A673 (cell line): ENCODE measurements around the gene SOX10. TPM values are rescaled to one million over a fixed set of nuclear protein-coding genes. Genes with fewer than 3 reads are reported as not detected.

Experiments used
- BruUV-seq: library from RNA; stranded (reverse); fragments of 400-500 nt; replicated peaks from 2 replicates; lab custom pipeline; 2021; lab: Mats Ljungman, UMichigan
- CTCF ChIA-PET: fragments of 300-600 bp; sonication (Branson Sonifier 250); formaldehyde crosslinking; loops from one replicate; lab custom pipeline; 2022; ENCODE audit warnings: antibody characterized with exemption; lab: Charles Lee
- POLR2A ChIA-PET: fragments of 300-600 bp; sonication (Branson Sonifier 250); formaldehyde crosslinking; loops from one replicate; lab custom pipeline; 2022; ENCODE audit warnings: antibody characterized with exemption; ENCODE audit not compliant: low non-redundant PET; lab: Charles Lee
- DNase-seq: peaks from one replicate; pipeline ENCODE4 v3.0.0-alpha.2; 2015; ENCODE audit warnings: low spot score
- H3K27ac ChIP-seq: fragments of 200-600 bp; sonication (generic); 2 replicates; pipeline ENCODE4 v1.5.1; 2016; ENCODE audit warnings: mixed run types, low read depth, mild to moderate bottlenecking, mixed read lengths, antibody characterized with exemption, low read length; ENCODE audit not compliant: poor library complexity, severe bottlenecking
- H3K27me3 ChIP-seq: fragments of 200-600 bp; sonication (generic); replicated peaks from 2 replicates; pipeline ENCODE4 v1.6.1; 2017; ENCODE audit warnings: mixed run types, low read depth, mild to moderate bottlenecking, mixed read lengths, antibody characterized with exemption, low read length; ENCODE audit not compliant: insufficient read depth, poor library complexity
- H3K36me3 ChIP-seq: fragments of 200-600 bp; sonication (generic); 2 replicates; pipeline ENCODE4 v1.6.1; 2016; ENCODE audit warnings: mixed run types, mild to moderate bottlenecking, mixed read lengths, antibody characterized with exemption, low read length; ENCODE audit not compliant: insufficient read depth, poor library complexity, severe bottlenecking
- H3K4me1 ChIP-seq: fragments of 200-600 bp; sonication (generic); 2 replicates; pipeline ENCODE4 v1.6.1; 2017; ENCODE audit warnings: mixed run types, mild to moderate bottlenecking, mixed read lengths, antibody characterized with exemption, low read length; ENCODE audit not compliant: insufficient read depth, poor library complexity, severe bottlenecking
- H3K4me3 ChIP-seq: fragments of 200-600 bp; sonication (generic); 2 replicates; pipeline ENCODE4 v1.5.1; 2016; ENCODE audit warnings: low read depth, mixed run types, mild to moderate bottlenecking, mixed read lengths, low read length; ENCODE audit not compliant: poor library complexity, severe bottlenecking
- H3K9me3 ChIP-seq: fragments of 200-600 bp; sonication (generic); 2 replicates; pipeline ENCODE4 v1.6.1; 2016; ENCODE audit warnings: mixed run types, low read depth, mild to moderate bottlenecking, mixed read lengths, antibody characterized with exemption, low read length; ENCODE audit not compliant: poor library complexity, severe bottlenecking
- CTCF ChIP-seq: fragments of 300-800, 200-600 bp; sonication (generic); conservative IDR thresholded peaks from 2 replicates; pipeline ENCODE4 v1.5.1; 2017; ENCODE audit warnings: low read depth, mild to moderate bottlenecking, antibody characterized with exemption, low read length, moderate library complexity, mixed read lengths
- EZH2 ChIP-seq: fragments of 200-600 bp; sonication (generic); IDR thresholded peaks from 2 replicates; pipeline ENCODE4 v1.6.1; 2017; ENCODE audit warnings: borderline replicate concordance, low read depth, mild to moderate bottlenecking, mixed read lengths, antibody characterized with exemption, low read length; ENCODE audit not compliant: poor library complexity, severe bottlenecking
- intact Hi-C: fragments of 100-400 bp; cut with micrococcal nuclease; formaldehyde crosslinking; loops from one replicate; pipeline ENCODE4 v1.10.0; 2022; ENCODE audit not compliant: unreplicated experiment
- total RNA-seq: library from RNA; stranded (reverse); gene quantifications from 2 replicates; pipeline ENCODE4 v1.2.3, GENCODE V29; 2021

The SOX10 gene
- total RNA-seq, 1 experiment from 2014 or later: not detected

DNA sequence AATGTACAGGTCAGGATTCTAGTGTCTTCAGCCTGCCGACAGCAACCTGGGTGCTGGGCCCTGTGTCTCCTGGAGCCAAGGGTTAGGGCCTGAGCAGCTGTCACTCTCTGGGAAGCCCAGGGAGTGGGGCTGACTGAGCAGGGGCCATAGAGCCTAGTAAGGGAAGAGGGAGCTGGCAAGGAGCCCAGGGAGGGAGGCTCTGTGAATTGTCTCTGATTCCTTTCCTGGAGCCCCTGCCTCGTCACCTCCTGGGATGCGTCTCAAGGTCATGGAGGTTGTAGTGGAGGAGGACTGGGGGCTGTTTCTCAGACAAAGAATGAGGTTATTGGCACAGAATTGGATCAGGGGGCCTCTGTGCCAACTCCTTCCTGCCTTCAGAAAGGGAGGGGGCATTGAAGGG, 11.8 kb downstream of the SOX10 start:
- TF ChIP-seq CTCF: no peak
- no peak for TF ChIP-seq EZH2
- H3K4me3 ChIP-seq: no peak overlapping the region
- H3K36me3 ChIP-seq: peaks cover 5% of the 10 kb centered on the region
- ChIA-PET CTCF (no interaction called here), POLR2A (no interaction called here)
- H3K4me1 ChIP-seq: peaks cover 10% of the 10 kb centered on the region
- intact Hi-C loops: no loop called here
- H3K9me3 ChIP-seq: no peaks in the 10 kb centered on the region
- DNase-seq: peak; percentile 52
- no peak overlapping the region for H3K27ac ChIP-seq
- no TSS peak for BruUV-seq
- no peaks in the 10 kb centered on the region for H3K27me3 ChIP-seq

DNA sequence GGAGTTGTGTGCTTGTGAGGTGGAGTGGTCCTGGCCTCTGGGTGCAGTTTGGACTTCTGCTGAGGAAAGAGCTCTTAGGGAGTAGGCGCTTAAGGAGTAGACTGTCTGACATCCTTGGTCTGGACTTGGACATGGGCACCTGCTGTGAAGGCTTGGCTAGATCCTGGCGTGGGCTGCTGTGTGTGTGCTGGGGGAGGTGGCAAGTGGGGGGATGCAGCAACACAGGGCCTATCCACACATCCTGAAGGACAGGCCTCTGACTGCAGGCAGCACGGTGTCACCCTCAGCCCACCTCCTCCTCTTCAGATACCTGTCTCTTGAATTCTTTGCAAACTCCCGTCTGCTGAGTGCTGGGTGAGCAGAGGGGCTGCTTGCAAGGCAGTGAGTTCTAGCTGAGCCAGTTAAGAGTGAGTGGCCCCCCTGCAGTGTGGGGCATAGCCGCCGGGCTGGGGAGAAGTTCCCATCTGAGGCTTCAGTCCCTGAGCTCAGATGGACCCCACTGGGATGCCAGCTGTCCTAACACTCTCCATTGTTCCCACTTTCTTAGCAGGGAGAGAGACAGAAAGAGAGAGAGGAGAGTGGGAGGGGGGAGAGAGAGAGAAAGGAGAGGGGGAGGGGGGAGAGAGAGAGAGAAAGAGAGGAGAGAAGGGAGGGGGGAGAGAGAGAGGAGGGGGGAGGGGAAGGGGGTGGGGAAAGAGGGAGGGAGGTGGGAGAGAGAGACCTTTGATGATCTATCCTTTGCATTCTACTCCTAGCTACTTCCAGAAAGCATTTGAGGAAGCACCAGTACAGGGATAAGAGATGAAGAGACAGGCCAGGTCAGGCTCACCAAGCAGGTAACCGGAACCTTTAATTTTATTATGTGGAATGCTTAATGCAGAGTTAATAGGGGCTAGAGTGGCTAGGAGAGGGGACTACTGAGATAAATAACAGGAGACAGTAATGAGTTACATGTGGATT, 12.6 kb downstream of the SOX10 start:
- Histone ChIP-seq H3K27ac (no peak overlapping the region), H3K27me3 (no peaks in the 10 kb centered on the region), H3K4me1 (peaks cover 10% of the 10 kb centered on the region), H3K4me3 (no peak overlapping the region), H3K9me3 (no peaks in the 10 kb centered on the region), H3K36me3 (peaks cover 13% of the 10 kb centered on the region)
- no TSS peak for BruUV-seq
- intact Hi-C loops: no loop called here
- TF ChIP-seq EZH2: no peak
- no peak for TF ChIP-seq CTCF
- POLR2A ChIA-PET: interaction anchor here (0.6 to 1.0 kb wide), 2 partner anchors 15 to 314 kb away, joined by 3 read pairs; no protein-coding TSS in a partner anchor
- CTCF ChIA-PET: no interaction called here
- peak; percentile 23 for DNase-seq

DNA sequence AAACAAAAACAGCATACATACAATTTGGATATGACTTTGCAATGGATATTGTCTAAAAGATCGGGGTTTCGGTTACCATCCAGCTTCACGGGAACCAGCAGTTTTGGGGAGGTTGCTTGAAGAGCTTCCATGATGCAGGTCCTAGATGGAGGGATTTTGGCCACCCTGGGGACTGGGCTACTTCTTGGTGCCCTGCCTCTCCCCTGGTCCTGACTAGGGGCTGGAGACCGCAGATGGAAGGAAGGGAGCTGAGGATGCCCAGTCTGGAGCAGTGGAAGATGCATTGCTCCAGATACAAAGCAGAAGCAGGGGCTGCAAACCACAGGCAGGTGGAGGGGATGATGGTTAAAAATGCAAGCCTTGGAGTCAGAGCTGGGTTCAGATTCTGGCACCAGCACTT, 13.5 kb downstream of the SOX10 start:
- no peaks in the 10 kb centered on the region for H3K27me3 ChIP-seq
- ChIA-PET POLR2A (interaction anchor here (1.0 kb wide), 1 partner anchor 313 kb away, joined by 3 read pairs; no protein-coding TSS in a partner anchor), CTCF (interaction anchor here (0.6 kb wide), 1 partner anchor 77 kb away, joined by 12 read pairs; no protein-coding TSS in a partner anchor)
- no TSS peak for BruUV-seq
- H3K9me3 ChIP-seq: no peaks in the 10 kb centered on the region
- no peak overlapping the region for H3K27ac ChIP-seq
- intact Hi-C loops: no loop called here
- peaks cover 13% of the 10 kb centered on the region for H3K36me3 ChIP-seq
- no peak for DNase-seq
- no peak overlapping the region for H3K4me3 ChIP-seq
- H3K4me1 ChIP-seq: peaks cover 10% of the 10 kb centered on the region
- no peak for TF ChIP-seq CTCF
